GM19397 (cell line): ENCODE measurements around the gene SIMC1.
"Not testable (repeated sequence)": the region's sequence is repeated elsewhere in the genome, so short reads cannot be mapped to it uniquely, and the experiment has no call there.

Experiments
- ATAC-seq: cut with Tn5 transposase; IDR thresholded peaks from one replicate; pipeline ENCODE4 v1.9.1; 2021; ENCODE audit warnings: mild to moderate bottlenecking, moderate library complexity; ENCODE audit not compliant: unreplicated experiment

SIMC1 gene

DNA sequence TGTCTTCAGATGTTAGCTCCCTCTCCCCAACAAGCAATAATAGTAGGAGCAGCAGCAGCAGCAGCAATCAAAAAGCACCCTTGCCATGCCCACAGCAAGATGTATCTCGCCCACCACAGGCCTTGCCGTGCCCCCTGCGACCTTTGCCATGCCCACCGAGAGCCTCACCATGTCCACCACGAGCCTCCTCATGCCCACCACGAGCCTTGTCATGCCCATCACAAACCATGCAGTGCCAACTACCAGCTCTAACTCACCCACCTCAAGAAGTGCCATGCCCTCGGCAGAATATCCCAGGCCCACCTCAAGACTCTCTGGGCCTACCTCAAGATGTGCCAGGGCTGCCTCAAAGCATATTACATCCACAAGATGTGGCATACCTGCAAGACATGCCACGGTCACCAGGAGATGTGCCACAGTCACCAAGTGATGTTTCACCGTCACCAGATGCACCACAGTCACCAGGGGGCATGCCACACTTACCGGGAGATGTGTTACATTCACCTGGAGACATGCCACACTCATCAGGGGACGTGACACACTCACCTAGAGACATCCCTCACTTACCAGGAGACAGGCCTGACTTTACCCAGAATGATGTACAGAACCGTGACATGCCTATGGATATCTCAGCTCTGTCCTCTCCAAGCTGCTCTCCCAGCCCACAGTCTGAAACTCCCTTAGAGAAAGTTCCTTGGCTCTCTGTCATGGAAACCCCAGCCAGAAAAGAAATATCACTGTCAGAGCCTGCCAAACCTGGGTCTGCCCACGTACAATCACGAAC lies 52.0 kb downstream of the SIMC1 start:
- not testable (repeated sequence) for ATAC-seq

DNA sequence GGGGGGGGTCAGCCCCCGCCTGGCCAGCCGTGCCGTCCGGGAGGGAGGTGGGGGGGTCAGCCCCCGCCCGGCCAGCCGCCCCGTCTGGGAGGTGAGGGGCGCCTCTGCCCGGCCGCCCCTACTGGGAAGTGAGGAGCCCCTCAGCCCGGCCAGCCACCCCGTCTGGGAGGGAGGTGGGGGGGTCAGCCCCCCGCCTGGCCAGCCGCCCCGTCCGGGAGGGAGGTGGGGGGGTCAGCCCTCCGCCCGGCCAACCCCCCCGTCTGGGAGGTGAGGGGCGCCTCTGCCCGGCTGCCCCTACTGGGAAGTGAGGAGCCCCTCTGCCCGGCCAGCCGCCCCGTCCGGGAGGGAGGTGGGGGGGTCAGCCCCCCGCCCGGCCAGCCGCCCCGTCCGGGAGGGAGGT lies 67.1 kb downstream of the SIMC1 start:
- ATAC-seq, result not testable (repeated sequence)

DNA sequence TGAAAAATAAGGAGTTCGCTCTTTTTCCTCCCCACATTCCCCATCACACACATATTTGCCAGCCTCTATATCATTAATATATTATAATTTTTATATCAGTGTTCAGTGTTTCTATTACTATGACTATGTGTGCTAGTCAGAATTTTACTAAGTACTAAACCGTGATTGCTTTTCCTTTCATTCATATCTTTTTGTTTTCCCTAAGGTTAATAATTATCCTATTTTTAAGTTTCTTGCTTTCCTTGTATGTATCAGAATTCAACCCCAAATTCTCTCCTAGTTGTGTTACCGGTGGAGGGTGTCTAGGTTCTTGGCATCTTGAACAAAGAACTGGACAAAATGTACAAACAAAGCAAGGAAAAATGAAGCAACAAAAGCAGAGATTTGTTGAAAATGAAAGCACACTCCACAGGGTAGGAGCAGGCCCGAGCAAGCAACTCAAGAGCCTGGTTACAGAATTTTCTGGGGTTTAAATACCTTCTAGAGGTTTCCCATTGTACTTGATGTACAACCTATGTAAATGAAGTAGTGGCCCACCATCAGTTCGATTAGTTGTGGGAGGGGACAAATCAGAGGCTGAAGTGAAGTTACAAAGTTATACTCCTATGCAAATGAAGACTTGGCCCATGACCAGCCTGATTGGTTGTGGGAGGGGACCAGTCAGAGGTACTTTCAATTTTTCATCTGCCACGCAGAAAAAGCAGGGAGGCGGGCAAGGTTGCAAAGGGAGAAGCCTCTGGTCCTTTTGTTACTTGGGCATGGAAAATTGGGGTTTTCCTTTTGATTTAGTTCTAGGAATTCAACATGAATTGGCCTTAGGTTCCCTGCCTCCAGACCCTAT lies 79.5 kb downstream of the SIMC1 start:
- ATAC-seq, result no peak

DNA sequence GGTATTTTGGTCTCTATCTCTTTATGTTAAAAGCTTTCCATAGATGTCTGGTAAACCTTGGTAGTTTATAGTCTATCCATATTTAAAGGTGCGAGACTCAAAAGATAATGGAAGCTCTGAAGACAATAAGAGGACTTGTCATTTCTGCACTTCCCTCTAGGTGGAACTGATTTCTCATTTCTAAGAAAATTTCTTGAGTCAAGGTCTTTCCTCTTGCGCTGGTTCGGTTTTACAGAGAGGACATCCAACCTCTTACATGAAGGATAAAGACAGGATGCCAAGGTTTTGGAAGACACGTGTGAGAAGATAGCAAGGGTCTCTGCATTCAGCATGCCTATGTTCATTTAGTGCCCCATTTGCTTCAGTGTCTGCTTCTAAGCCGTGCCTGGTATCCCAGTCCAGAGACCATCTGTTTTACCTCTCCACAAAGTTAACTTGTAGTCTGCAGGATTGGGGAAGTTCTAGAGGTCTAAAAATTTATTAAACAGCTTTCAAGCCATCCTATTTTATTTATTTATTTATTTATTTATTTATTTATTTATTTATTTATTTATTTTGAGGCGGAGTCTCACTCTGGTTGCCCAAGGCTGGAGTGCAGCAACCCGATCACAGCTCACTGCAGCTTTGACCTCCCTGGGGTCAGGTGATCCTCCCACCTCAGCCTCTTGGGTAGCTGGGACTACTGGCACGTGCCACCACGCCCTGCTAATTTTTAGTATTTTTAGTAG lies 81.8 kb downstream of the SIMC1 start:
- ATAC-seq, result no peak

DNA sequence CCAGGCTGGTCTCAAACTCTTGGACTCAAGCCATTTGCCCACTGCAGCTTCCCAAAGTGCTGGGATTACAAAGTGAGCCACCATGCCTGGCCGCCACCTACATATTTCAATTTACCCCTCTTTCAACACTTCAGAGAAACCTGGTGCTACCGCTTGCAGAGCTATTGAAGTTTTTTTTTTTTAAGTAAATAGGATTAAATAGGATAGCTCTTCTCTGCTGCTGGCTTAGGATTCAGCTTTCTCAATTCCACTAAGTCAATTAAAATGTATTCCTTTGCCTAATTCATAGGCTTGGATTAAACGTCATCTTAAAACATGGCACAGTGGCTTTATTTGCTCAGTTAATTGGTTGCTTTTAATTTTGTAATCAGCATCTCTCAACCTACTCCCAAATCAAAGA lies 82.4 kb downstream of the SIMC1 start:
- no peak for ATAC-seq

DNA sequence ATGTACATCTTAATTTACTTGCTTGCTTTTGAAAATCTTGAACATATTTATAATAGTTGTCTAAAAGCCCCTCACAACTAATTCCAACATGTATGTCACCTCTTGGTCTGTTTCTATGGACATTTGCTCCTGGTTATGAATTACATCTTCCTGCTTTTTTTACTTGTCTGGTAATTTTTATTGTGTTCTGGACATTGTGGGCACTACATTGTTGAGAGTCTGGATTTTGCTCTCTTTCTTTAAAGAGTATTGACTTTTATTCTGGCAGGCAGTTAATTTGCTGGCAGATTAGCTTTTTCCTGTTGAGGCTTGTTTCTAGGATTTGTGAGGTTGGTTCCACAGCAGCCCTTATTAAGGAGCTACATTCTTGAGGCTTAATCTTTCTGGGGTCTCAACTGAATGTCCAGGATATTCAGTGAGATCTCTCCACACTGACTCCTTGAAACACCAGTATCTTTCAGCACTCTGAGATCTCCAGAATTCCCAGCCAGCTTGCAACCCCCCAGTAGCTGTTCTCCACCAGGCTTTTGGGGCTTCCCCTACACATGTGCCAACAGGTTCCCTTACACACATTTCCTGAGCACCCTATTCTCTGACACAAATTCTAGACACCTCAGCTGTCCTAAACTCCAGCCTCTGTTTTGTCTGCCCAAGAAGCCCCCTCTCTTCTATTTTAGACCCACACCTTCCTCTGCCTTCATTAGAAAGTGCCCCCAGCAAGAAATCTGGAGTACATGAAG lies 96.0 kb downstream of the SIMC1 start:
- no peak for ATAC-seq

DNA sequence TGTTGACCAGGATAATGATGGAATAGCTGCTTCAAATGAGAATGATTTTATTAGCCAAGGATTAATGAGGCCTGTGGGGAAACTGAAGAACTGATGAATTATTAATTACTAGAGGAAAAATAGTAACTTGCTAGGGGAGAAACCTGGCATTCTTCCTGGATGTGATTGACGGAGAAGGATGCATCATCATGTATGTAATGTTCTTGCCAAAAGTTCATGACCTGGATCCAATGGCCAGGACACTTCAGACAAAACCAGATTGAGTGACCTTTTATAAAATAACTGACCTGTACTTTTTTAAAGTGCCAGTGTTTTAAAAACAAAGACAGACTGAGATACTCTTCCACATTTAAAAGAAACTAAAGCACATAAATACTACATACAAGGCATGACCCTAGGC lies 99.7 kb downstream of the SIMC1 start:
- no peak for ATAC-seq

DNA sequence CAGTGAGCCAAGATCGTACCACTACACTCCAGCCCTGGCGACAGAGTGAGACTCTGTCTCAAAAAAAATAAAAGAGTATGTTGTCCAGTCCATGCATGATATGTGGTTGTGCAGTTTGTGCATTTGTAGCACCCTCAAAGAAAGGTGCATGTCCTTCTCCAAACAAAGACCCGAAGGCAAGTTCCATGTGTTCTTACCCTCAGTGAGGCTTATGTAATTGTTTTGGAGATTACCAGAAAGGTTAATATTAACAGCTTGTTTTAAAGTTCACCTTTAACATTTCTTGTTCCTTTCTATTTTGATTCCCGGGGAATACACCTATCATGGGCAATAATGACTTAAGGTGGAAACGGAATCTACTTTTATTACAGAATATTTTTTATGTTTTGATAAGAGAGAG lies 101.1 kb downstream of the SIMC1 start:
- ATAC-seq, result no peak

DNA sequence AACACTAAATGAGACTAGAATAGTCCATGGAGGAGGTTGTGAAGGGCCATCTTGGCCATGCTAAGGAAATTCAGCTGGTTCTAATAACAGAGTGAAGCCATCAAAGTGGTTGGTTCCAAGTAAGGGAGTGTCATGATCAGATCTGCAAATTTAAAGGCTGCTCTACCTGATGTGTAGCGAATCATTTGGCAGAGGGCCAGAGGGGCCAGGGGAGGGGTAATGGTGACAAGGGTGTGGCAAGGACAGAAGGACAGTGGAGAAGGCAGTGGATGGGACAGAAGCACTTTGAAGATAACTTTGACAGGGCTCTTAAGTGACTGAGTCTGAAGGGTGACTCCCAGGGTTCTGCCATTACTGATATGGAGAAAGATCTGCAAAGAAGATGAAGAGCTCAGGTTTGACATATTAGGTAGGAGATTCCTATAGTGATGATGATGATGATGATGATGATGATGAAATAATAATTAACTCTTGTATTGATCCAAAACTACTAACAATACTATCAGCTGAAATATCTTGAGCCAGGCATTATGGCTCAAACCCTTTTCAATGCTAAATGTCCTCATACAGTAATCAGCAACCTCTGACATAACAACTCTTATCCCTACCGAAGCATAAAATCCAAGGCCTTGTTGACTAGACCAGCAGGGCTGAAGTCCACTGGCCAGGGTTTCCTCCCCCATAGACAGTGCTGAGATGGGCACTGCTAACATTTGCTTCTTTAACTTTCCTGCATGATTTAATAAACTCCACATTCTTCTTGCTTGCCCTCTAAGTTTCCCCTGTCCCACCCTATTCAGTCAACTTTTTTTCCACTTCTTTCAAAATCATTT lies 103.3 kb downstream of the SIMC1 start:
- no peak for ATAC-seq

DNA sequence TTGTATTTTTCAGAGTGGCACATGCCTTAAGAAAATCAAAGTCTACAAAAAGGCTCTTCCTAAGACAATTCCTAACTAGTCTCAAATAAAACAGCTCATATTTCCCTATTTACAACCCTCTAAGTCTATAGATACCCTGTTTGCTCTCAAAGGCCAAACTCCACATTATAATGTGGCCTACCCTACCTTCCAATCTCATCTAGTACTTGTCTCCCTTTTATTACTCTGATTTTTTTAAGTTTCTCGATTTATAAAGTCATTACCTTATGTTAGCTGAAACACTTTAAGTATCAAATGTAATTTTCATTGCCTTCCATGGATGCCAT lies 103.9 kb downstream of the SIMC1 start:
- ATAC-seq, result no peak

DNA sequence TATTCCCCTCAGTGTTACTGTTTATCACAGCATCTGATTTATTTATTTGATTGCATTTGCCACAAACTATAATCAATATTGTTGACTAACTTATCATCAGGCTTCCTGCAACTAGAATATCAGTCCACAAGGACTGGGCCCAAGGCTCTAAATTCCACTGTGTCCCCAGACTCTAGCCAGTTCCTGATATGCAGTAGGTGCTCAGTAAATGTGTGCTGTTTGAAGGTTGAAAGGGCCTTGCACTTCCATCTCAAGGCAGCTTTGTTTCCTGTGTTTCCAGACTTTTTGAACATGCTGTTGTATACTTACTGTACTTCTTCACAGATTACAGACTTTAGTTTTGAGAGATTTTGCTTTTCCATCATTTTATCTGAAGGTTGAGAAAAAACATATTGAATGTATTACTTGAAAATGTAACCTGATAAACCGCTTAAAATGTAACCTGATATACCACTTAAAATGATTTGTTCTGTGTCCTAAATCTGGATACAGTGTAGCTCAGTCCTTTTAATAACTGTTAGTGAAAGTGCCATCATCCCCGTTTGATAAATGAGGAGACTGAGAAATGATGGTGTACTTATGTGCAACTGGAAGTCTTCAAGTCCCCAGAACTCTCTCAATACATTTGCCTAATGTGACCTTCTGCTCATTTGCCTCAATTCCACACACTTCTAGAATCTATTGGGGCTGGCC lies 104.7 kb downstream of the SIMC1 start:
- no peak for ATAC-seq

DNA sequence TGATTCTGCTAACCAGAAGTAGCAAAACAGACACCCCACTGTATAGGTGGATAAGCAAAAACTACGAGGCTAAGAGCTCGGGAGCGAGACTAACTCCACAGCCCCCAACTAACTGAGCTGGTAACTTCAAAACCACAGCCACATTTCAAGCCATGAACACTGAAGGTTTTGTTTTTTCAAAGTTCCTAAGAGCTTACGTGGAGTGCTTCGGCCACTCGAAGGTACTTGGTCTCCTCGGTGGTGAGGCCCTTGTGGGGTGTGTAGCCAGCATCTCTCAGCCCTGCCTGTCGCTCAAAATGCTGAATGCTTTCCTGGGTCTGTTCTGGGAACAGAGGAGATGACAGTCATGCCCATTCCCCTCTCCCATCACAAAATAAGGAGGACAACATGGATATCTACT lies 112.2 kb downstream of the SIMC1 start:
- no peak for ATAC-seq

DNA sequence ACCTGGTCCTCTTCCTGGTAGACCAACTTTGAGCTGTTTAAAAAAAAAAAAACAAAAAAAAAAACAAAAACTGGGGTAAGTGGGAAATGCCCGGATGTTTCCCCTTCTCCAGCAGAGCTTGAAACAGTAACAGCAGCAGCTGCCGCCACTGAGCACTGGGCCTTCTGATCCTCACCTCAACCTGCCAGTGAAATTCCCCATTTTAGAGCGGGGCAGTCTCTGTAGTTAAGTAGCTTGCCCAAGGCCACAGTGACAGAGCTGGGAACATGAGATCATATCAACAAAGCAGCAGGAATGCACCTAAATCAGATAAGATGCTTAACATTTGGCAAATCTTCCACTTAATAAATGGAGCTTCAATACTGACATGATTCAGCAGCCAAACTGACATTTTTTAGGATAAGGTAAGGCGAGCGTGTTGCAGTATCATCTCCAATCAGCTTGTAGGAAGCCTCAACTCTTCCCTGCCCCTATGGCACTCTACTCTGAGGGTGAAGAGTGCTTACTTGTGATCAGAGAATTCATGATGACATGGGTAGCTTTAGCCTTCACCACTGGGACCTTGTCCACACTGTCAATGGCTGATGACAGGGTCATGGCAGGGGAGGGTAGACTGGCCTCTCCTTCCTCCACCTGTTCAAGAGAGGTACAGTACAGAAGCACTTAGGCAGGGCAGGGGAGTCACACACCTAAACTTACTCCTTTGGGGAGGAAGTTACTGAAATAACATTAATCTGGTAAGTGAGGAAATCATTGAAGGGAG lies 114.1 kb downstream of the SIMC1 start:
- ATAC-seq, result no peak

DNA sequence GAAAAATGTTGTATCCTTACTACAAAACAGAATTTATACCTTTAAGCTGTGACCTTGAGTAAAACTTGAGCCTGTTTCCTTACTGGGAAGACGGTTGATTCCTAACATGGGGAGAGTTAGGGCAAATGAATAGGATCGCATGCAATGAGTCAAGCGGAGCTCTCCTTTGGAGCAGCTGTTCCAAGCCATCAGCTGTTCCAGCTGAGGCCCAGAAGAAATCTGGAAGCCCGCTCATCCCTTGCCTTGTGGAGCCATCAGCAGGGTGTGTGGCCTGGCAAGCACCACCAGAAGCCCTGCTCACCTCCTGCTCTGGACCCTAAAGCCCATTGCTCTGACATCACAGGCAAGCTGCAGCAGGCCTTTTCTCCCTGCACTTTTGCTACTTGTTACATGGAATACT lies 115.3 kb downstream of the SIMC1 start:
- no peak for ATAC-seq

DNA sequence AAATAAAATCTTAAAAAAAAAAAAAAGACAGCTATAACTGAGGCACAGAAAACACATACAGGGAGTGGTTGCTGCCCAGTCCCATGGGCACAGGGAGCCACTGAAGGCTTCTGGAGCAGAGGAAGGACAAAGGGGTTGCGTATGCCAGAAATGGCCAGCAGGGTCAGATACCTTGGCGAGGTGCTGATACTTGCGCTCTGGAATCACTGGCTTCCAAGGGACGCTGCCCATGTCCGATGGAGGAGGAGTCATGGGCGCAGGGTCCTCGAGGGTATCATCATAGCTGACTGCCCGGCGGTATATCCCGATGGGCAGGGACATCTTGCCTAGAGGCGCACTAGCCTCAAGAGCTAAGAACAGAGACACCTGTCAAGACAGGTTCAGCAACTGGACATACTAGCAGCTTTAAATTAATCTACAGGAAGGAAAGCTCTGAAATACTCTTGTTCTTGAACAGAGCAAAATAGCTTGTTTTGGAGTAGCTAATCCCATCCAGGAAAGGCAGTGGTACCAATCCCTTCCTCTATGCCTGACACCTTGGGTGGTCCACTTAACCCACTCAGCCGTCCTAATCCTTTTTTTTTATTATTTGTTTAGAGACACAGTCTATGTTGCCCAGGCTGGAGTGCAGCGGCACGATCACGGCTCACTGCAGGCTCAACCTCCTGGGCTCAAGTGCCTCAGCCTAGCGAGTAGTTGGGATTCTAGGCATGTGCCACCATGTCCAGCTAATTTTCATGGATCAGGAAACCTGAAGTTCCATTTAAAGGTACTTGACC lies 117.4 kb downstream of the SIMC1 start:
- no peak for ATAC-seq

DNA sequence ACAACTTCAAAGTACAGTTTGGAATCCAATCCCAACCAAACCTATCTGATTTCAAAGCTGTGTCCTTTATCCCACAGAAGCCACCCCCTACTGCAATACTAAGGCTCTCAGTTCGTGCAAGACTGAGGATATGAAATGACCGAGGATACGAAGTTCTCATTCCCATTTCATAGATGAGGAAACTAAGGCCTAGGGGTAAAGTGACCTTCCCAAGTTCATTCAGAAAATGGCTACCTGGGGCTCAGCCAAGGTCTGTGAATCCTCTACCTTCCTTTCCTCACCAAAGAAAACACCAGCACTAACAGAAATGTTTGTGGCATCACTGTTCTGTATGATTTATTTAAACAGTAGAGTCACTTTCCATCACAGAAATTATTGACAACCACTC lies 117.9 kb downstream of the SIMC1 start:
- no peak for ATAC-seq

DNA sequence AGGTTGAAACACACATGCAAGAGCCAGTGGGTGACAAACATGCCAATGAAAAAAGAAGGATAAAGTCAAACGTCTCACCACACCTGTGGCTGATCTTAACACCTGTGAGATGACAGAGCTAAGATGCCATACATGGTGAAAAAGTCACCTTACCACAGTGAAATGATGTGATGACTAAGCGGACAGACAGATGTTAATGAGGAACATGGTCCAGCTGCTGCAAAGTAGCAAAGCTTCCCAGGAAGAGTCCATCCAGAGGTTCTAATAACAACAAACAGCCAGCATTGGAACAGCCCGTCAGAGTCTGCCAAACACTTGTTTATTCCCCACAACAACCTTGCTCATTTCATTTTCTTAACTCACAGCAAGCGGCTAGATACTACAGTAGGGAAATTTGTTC lies 121.4 kb downstream of the SIMC1 start:
- ATAC-seq, result no peak

DNA sequence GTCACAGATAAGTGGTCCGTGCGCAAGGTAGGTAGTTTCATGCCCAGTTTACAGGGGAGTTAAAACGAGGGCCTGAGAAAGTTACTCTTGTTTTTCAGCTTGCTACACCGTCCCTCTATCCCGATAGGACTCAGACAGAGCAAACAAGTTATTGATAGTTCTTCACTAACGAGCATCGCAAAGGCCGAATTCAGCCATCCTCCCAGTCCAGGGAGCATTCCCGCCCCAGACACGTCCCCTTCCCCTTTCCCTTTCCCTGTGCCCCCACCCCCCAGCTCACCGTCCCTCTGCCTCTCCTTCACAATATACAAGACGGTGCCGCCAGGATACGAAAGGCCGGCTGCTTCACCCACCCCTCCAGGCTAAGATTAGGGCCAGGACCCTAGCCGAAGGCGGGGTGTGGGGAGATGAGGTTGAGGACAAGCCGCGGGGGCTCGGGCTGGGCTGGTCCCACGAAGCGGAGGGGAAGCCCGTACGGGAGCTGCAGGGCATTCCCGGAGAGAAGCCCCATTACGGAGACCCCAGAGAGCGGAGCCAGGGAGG lies 122.7 kb downstream of the SIMC1 start:
- ATAC-seq, result no peak
